Astrocyte of the cerebellum (primary cell): ENCODE results near the gene ACO2.
A peak's percentile ranks its signal among the peaks of the same experiment; 100 is the strongest.

Experiments
- DNase-seq: peaks from one replicate; pipeline ENCODE4 v3.0.0-alpha.2; 2011; ENCODE audit warnings: low read depth
- H3K4me3 ChIP-seq: 2 replicates; pipeline ENCODE4 v1.5.1; 2011; ENCODE audit warnings: mild to moderate bottlenecking, low read depth, low read length, moderate library complexity
- CTCF ChIP-seq: IDR thresholded peaks from 2 replicates; pipeline ENCODE4 v1.5.1; 2012; ENCODE audit warnings: low read length, low read depth, moderate library complexity, mild to moderate bottlenecking; ENCODE audit errors: missing control alignments
- in situ Hi-C: cut with HindIII; loops from 2 replicates; pipeline ENCODE4 v1.10.0; 2017; ENCODE audit warnings: low sequenced_read_pairs

Gene ACO2

DNA sequence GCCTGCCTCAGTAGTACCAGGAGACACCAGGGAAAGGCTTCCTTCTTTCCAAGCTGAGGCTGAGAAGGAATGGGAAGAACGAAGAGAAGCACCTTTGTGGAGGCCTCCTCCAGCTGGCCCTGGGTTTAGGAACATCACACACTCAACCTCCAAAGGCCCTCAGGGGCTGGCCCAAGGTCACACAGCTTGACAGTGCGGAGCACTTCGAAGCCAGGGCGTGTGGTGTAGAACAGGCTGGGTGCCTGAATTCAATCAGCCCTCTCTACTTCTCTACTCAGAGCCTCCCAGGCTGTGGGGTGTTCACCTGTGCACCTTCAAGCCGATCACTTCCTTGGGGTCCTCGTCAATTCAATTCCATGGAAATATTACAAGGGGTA, 91.2 kb downstream of the ACO2 start:
- in situ Hi-C loops: loop anchor here (5.0 kb wide), 1 partner anchor 42 kb away; no protein-coding TSS in a partner anchor
- TF ChIP-seq CTCF: no peak
- H3K4me3 ChIP-seq: peak overlapping the region; percentile 10
- DNase-seq: no peak

- H3K4me3 ChIP-seq: peak overlapping the region; percentile 46
- no peak for TF ChIP-seq CTCF
- DNase-seq: no peak
- in situ Hi-C loops: loop anchor here (5.0 kb wide), 1 partner anchor 41 kb away; no protein-coding TSS in a partner anchor
Measured at GRCh38 chr22:41561335-41561734, 92.4 kb downstream of the ACO2 start.

DNA sequence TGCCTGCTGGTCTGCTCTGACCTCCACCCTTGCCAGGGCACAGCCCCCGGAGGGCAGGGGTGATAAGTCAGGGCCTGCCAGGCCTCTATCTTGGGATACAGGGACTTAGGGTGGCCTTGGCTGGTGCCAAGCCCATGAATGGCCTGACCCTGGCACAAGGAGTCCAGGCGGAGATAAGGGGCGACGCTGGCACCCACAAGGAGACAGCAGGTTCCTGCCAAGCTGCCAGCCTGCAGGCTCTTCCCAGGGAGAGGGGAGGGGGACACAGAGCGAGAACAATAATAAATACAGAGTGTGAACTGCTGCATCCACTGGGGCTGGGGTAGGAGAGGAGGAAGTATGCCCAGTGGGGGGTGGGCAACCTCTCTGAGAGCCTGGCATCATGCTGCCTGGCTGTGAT, 92.9 kb downstream of the ACO2 start:
- H3K4me3 ChIP-seq: peak overlapping the region; percentile 46
- no peak for DNase-seq
- TF ChIP-seq CTCF: no peak
- in situ Hi-C loops: loop anchor here (5.0 kb wide), 1 partner anchor 41 kb away; no protein-coding TSS in a partner anchor

DNA sequence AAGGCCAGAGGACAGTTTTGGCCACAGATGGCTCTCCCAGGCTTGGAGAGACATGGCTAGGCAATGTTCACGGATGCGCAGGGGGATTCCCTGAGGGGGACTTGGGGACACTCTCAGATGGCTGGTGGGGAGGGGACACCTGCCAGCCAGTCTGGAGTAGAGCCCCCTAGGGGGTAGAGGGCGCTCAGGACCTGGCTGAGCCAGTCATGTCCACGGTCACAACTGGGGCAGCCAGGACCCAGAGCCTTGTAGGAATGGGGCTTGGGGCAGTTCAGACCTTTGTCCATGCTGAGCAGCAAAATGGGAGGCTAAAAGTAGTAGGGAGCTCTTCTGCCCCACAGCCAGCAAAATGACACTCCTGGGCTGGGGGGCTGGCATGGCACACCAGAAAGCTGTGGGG, 93.5 kb downstream of the ACO2 start:
- DNase-seq: no peak
- in situ Hi-C loops: loop anchor here (5.0 kb wide), 1 partner anchor 40 kb away; no protein-coding TSS in a partner anchor
- H3K4me3 ChIP-seq: peak overlapping the region; percentile 46
- peak; percentile 3 for TF ChIP-seq CTCF

- no peak for TF ChIP-seq CTCF
- no peak for DNase-seq
- in situ Hi-C loops: loop anchor here (5.0 kb wide), 1 partner anchor 39 kb away; no protein-coding TSS in a partner anchor
- H3K4me3 ChIP-seq: peak overlapping the region; percentile 12
Measured at GRCh38 chr22:41563051-41563711, 94.3 kb downstream of the ACO2 start.

DNA sequence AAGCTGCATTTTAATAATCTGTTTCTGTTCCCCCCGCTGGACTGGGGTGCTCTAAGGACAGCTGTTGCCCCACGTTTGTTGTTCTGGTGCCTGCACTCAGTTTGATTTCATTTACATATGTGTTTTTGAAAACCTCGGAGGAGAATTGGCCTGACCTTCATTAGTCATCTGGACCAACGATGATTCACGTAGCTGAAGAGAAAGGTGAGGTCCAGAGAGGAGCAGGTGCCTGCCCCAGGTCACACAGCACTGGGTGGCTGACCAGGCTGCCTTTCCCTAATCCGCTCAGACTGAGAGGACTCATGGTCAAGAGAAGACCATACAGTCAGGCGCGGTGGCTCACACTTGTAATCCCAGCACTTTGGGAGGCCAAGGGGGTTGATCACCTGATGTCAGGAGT, 95.6 kb downstream of the ACO2 start:
- no peak for TF ChIP-seq CTCF
- in situ Hi-C loops: loop anchor here (5.0 kb wide), 1 partner anchor 38 kb away; no protein-coding TSS in a partner anchor
- no peak for DNase-seq
- no peak overlapping the region for H3K4me3 ChIP-seq
